Cardiac muscle cell (in vitro differentiated cells and primary cell): ENCODE data around the gene FAM221B. TPM values are rescaled to one million over a fixed set of nuclear protein-coding genes. Genes with fewer than 3 reads are reported as not detected.

Experiments used
- DNase-seq, 2 donors: peaks; one replicate each; pipeline versions ENCODE4 v3.0.0 to v3.0.0-alpha.2; 2010 to 2017; ENCODE audit warnings: low read depth in 1 of 2, low spot score in 1 of 2
- H3K27ac ChIP-seq: fragments of 200-600 bp; sonication (generic); 2 replicates; pipeline ENCODE4 v1.5.1; 2016
- H3K27me3 ChIP-seq: fragments of 200-600 bp; sonication (generic); 2 replicates; pipeline ENCODE4 v1.6.0; 2016; ENCODE audit warnings: control low read depth
- H3K36me3 ChIP-seq: fragments of 200-600 bp; sonication (generic); 2 replicates; pipeline ENCODE4 v1.5.1; 2016; ENCODE audit warnings: control low read depth
- H3K4me1 ChIP-seq: fragments of 200-600 bp; sonication (generic); 2 replicates; pipeline ENCODE4 v1.8.1; 2017; ENCODE audit warnings: low read depth, mild to moderate bottlenecking, mixed run types
- H3K4me3 ChIP-seq: fragments of 200-600 bp; sonication (generic); 2 replicates; pipeline ENCODE4 v1.5.1; 2016; ENCODE audit warnings: mild to moderate bottlenecking
- H3K9me3 ChIP-seq: fragments of 200-600 bp; sonication (generic); 2 replicates; pipeline ENCODE4 v1.5.1; 2017; ENCODE audit warnings: low read depth, mild to moderate bottlenecking, control low read depth
- CTCF ChIP-seq: IDR thresholded peaks from 2 replicates; pipeline ENCODE4 v1.5.1; 2012; ENCODE audit warnings: low read depth, mild to moderate bottlenecking, low read length
- polyA plus RNA-seq: library from polyadenylated mRNA; unstranded; fragments of >200 nt; fragmentation: Nextera tagmentation; extraction: Ambion mirVana; gene quantifications from 2 replicates; pipeline ENCODE4 v1.2.1, GENCODE V29; 2016
- total RNA-seq: library from RNA; depleted of rRNA; stranded (reverse); fragments of >200 nt; gene quantifications from 2 replicates; pipeline ENCODE4 v1.2.3, GENCODE V29; 2016

FAM221B gene
- total and polyA plus RNA-seq, 2 experiments from 2014 or later: 0.66 TPM; not detected in 1

DNA sequence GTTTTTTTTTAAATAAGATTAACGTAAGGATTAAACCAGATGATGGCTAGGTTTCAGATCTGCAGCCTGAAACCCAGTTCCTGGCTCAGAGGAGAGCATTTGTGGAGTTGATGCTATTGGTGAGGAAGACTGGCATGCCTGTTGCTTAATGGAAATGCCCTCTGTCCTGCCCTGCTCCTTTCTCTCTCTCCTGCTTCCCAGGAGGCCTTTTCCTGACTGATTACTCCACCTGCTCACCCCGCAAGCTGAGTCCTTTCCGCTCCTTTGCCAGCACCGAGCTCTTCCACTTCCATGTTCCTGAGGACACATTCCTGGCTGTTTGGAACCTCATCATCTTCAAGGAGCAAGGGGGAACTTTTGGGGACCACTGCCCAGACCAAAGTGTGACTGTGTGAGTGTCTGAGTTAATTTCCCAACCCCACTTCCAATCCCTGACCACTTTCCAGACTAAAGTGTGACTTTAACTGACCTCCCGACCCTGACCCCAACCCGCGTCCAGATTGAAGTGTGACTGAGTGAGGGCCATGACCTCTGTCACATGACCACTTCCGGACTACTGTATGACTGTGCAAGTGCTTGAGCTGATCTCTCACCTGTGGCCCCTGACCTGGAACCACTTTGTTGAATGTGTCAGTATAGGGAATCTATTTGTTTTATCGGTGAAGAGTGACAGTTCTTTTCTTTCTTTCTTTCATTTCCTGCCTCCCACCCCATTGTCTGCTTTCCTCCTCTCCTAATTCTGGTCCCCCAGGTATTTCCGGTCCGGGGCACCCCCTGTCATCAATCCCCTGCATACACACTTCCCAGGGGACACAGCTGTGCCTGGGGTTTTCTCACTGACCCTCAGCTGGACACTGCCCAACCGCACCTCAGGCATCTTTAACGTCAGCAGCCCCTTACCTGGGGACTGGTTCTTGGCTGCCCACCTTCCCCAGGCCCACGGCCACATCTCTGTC is 6.0 kb upstream of the FAM221B start:
- no peaks in the 10 kb centered on the region for H3K9me3 ChIP-seq
- no peaks in the 10 kb centered on the region for H3K27me3 ChIP-seq
- peaks cover 21% of the 10 kb centered on the region for H3K4me1 ChIP-seq
- H3K27ac ChIP-seq: no peak overlapping the region
- TF ChIP-seq CTCF: no peak
- H3K4me3 ChIP-seq: no peak overlapping the region
- no peaks in the 10 kb centered on the region for H3K36me3 ChIP-seq
- no peak for DNase-seq

GRCh38 chr9:35832814-35833213 is 4.3 kb upstream of the FAM221B start:
- Histone ChIP-seq H3K36me3 (no peaks in the 10 kb centered on the region), H3K9me3 (no peaks in the 10 kb centered on the region), H3K4me3 (no peak overlapping the region), H3K4me1 (peaks cover 27% of the 10 kb centered on the region), H3K27me3 (no peaks in the 10 kb centered on the region), H3K27ac (no peak overlapping the region)
- DNase-seq: no peak
- no peak for TF ChIP-seq CTCF

DNA sequence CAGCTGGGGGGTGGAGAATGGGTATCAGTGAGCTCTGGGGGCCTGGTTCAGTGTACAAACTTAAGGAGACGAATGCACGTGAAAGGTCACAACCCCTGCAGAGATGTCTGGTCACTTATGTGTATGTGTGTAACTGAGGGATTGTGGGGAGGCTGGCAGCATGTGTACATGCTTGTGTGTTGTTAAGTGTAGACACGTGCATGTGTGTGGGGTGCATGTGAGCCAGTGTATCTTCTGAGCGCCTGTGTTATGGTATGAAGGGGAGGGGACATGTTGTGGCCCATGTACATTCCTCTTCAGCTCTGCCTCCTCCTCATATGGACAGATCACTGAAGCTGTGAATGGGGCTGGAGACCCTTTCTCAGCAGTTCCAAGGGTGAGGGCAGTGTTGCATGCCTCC is 2.5 kb upstream of the FAM221B start:
- Histone ChIP-seq H3K36me3 (no peaks in the 10 kb centered on the region), H3K4me3 (no peak overlapping the region), H3K27me3 (no peaks in the 10 kb centered on the region), H3K9me3 (no peaks in the 10 kb centered on the region), H3K27ac (no peak overlapping the region), H3K4me1 (peaks cover 27% of the 10 kb centered on the region)
- no peak for DNase-seq
- TF ChIP-seq CTCF: no peak

DNA sequence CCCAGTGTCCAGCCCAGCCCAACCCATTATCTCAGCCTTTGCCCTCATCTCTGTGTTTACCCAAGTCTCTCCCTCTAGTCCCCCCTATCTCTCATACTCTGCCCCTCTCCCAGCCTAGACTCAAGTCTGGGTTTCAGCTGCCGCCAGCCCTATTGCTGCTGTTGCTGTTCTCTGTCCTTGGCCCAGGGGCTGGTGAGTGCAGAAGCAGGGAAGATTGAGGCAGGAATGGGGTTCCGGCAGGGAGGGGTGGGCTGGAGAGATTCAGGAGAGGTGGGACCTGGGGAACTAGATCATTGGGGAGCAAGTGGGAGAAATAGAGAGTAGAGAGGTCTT is 1.2 kb upstream of the FAM221B start:
- peak overlapping the region; percentile 71 for H3K4me3 ChIP-seq
- DNase-seq: no peak
- H3K4me1 ChIP-seq: peaks cover 27% of the 10 kb centered on the region
- no peaks in the 10 kb centered on the region for H3K36me3 ChIP-seq
- peak overlapping the region; percentile 93 for H3K27ac ChIP-seq
- no peaks in the 10 kb centered on the region for H3K27me3 ChIP-seq
- no peak for TF ChIP-seq CTCF
- H3K9me3 ChIP-seq: no peaks in the 10 kb centered on the region

GRCh38 chr9:35829084-35829763 is 692 bp upstream of the FAM221B start, which contains the start of gene TMEM8B:
Gene TMEM8B, plus strand, starts transcription at chr9:35829228. Its CDS starts 220 bp downstream, at chr9:35829448.
- peaks cover 24% of the 10 kb centered on the region for H3K4me1 ChIP-seq
- peak within 1 kb of the TSS; percentile 71 for H3K4me3 ChIP-seq
- H3K9me3 ChIP-seq: no peaks in the 10 kb centered on the region
- no peaks in the 10 kb centered on the region for H3K36me3 ChIP-seq
- TF ChIP-seq CTCF: no peak
- H3K27me3 ChIP-seq: no peaks in the 10 kb centered on the region
- peak within 1 kb of the TSS; percentile 93 for H3K27ac ChIP-seq
- DNase-seq: peak; percentile 94 to 97
